Pancreas (tissue), 10 donors: Measurements from ENCODE around the gene HIP1R. TPM values are rescaled to one million over a fixed set of nuclear protein-coding genes. Genes with fewer than 3 reads are reported as not detected.
A peak's percentile ranks its signal among the peaks of the same experiment; 100 is the strongest.

Experiments
- ATAC-seq, 4 donors: fragments of 200-7000 bp; cut with Tn5 transposase; one replicate each; pipeline versions ENCODE4 v1.8.0 to v1.9.1; 2020; ENCODE audit warnings: mild to moderate bottlenecking in 4 of 4, moderate library complexity in 4 of 4
- DNase-seq, 6 donors: peaks; one replicate each; pipeline ENCODE4 v3.0.0-alpha.2; 2020
- FAIRE-seq: peaks from 2 replicates; lab custom pipeline; 2012; peaks lifted over from hg19 to GRCh38; lab: Jason Lieb, UNC
- H3K27ac ChIP-seq, 4 donors: fragments of 200-600 bp; sonication (generic); 1 replicate in 3 of 4; 2 replicates in 1 of 4; pipeline versions ENCODE4 v1.5.0 to v1.8.0; 2020
- H3K27me3 ChIP-seq, 4 donors: fragments of 200-600 bp; one replicate each; pipeline ENCODE4 v1.8.0; 2021
- H3K36me3 ChIP-seq, 3 donors: fragments of 200-600 bp; sonication (generic) in 1 of 3; one replicate each; pipeline versions ENCODE4 v1.5.0 to v1.8.0; 2020 to 2021
- H3K4me1 ChIP-seq, 3 donors: fragments of 200-600 bp; one replicate each; pipeline ENCODE4 v1.8.0; 2021
- H3K4me3 ChIP-seq, 4 donors: fragments of 200-600 bp; sonication (generic) in 2 of 4; one replicate each; pipeline versions ENCODE4 v1.5.0 to v1.8.0; 2020 to 2021
- H3K9me3 ChIP-seq, 4 donors: fragments of 200-600 bp; one replicate each; pipeline ENCODE4 v1.8.0; 2021
- WGBS, 2 donors: extraction: QIAGEN DNeasy Blood & Tissue Kit; methylation state at CpG; one replicate each; pipeline ENCODE4 v1.1.7; 2013; 5-methylcytosine and 5-hydroxymethylcytosine counted together
- intact Hi-C, 3 donors: fragments of 100-400 bp; cut with DNase I; formaldehyde crosslinking; loops; one replicate each; pipeline versions ENCODE4 v1.11.1 to v1.14.2; 2022
- polyA plus RNA-seq, 2 donors: library from polyadenylated mRNA; stranded (reverse); fragments of 200-250 nt; gene quantifications; one replicate each; pipeline ENCODE4 v1.2.3, GENCODE V29; 2013
- total RNA-seq, 6 donors: library from RNA; stranded (reverse); fragmentation: NEBNext Ultra II Directional in 4 of 6; extraction: Animal tissue kit (Norgen Biotek cat#: 25700) in 4 of 6; gene quantifications; one replicate each; pipeline versions ENCODE4 v1.2.1 to v1.2.4, GENCODE V29; 2021 to 2023
- TF ChIP-seq, protein P1 (sequence below), 4 donors: fragments of 200-600 bp; sonication (generic) in 3 of 4; IDR thresholded peaks; one replicate each; pipeline versions ENCODE4 v1.5.0 to v1.8.0; 2021; ENCODE audit warnings: antibody characterized with exemption in 4 of 4
- donor health status: healthy with polysubstance abuse.
- donor health status: DM: no; HTN: no; CAD: no; lungs with moderate emphysema.
- donor health status: DM: no; HTN: no; CAD: no.
- donor health status: control.
- donor health status: control.
- donor health status: Bipolar disorder and iron deficiency.
- donor health status: DM: yes; HTN: yes; CAD: no.
- donor health status: DM: no; HTN: no; CAD: no.
- donor health status: DM: no; HTN: no; CAD: no.
- donor health status: DM: yes; HTN: yes; CAD: no.

The HIP1R gene
- total and polyA plus RNA-seq, 8 donors: 41.0 to 206 (median 50.8) TPM

DNA sequence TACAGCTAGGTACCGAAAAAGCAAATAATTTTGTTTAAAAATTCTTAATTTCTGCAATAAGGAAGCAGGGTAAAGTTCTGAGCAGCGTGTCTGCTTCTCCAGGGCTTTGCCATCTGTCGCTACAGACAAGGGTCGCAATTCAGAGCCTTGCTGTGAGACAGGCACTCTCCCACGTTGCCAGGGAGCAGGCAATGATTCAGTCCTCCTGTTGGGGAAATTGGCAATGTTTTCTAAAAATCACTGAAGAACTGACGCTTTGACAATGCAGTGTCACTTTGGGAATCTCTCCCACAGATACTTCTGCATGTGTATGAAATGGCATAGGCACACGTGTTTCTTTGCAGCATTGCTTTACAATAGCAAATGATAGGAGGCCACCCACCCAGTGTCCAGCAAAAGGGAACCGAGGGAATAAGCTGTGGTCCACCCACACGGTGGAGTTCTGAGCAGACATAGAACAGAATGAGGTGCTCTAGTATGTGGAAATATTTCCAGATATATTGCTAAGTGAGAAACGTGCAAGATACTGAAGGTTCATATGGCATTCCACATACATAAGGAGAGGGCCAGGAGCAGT, 16.0 kb upstream of the HIP1R start:
- H3K27ac ChIP-seq: no peak overlapping the region
- H3K9me3 ChIP-seq: no peaks in the 10 kb centered on the region
- peaks cover 8 to 14% (median 9%) of the 10 kb centered on the region in 3 donors for H3K4me1 ChIP-seq
- WGBS, 2 donors: 56 to 58% methylated on average over 10 of the region's 10 CpGs
- FAIRE-seq (no peak), ATAC-seq (peak in 2 of 4 donors; percentile 29 to 44), DNase-seq (no peak)
- no peak overlapping the region for H3K4me3 ChIP-seq
- intact Hi-C loops: no loop called here
- TF ChIP-seq, protein P1, sequence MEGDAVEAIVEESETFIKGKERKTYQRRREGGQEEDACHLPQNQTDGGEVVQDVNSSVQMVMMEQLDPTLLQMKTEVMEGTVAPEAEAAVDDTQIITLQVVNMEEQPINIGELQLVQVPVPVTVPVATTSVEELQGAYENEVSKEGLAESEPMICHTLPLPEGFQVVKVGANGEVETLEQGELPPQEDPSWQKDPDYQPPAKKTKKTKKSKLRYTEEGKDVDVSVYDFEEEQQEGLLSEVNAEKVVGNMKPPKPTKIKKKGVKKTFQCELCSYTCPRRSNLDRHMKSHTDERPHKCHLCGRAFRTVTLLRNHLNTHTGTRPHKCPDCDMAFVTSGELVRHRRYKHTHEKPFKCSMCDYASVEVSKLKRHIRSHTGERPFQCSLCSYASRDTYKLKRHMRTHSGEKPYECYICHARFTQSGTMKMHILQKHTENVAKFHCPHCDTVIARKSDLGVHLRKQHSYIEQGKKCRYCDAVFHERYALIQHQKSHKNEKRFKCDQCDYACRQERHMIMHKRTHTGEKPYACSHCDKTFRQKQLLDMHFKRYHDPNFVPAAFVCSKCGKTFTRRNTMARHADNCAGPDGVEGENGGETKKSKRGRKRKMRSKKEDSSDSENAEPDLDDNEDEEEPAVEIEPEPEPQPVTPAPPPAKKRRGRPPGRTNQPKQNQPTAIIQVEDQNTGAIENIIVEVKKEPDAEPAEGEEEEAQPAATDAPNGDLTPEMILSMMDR (IDR thresholded peaks at IDR 0.05): no peak
- H3K36me3 ChIP-seq: no peaks in the 10 kb centered on the region
- H3K27me3 ChIP-seq: no peaks in the 10 kb centered on the region

DNA sequence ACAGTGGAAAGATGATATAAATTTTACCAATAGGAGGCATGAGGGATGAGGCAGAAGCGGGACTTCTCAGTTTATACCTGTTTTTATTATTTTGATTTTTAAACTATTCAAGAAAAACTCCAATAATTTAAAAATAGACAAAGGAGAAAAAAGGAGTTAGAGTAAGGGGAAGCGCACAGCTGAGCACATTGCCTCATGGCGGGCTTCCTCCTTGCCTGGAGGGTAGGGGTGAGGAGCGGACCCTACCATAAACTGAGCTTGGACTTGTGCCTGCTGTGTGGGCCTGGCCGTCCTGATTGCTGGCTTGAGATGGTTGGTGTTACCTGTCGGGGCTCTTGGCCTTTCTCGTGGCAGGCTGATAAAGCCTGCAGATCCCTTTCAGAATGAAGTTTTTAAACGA, 15.1 kb upstream of the HIP1R start:
- no peak overlapping the region for H3K4me3 ChIP-seq
- H3K4me1 ChIP-seq: peaks cover 8 to 14% (median 9%) of the 10 kb centered on the region in 3 donors
- no peak overlapping the region for H3K27ac ChIP-seq
- TF ChIP-seq, protein P1 (IDR thresholded peaks at IDR 0.05): no peak
- intact Hi-C loops: no loop called here
- H3K9me3 ChIP-seq: no peaks in the 10 kb centered on the region
- 73 to 75% methylated on average over 8 of the region's 8 CpGs for WGBS, 2 donors
- DNase-seq (no peak), FAIRE-seq (no peak), ATAC-seq (no peak)
- no peaks in the 10 kb centered on the region for H3K36me3 ChIP-seq
- no peaks in the 10 kb centered on the region for H3K27me3 ChIP-seq

DNA sequence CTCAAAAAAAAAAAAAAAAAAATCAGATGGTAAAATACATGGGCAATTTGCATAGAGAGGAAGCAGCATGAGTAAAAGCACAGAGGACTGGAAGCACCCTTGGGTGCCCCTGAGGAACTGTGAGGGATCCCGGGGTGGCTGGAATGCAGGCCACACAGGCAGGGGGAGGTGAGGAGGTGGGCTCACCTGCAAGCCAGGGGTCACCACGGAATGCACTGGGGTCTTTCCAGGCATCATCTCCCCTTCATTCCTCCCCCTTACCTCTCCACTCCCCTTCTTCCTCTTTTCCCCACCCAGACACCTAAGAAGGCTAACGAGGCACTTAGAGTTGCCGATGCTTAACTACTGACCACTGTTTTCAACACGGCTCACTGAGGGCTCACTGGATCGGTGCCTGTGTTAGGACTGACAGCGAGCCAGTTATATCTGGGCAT, 14.4 kb upstream of the HIP1R start:
- Histone ChIP-seq H3K27me3 (no peaks in the 10 kb centered on the region), H3K36me3 (no peaks in the 10 kb centered on the region), H3K9me3 (no peaks in the 10 kb centered on the region), H3K27ac (no peak overlapping the region), H3K4me3 (no peak overlapping the region), H3K4me1 (peaks cover 8 to 14% (median 9%) of the 10 kb centered on the region in 3 donors)
- FAIRE-seq (no peak), ATAC-seq (no peak), DNase-seq (no peak)
- intact Hi-C loops: no loop called here
- 54 to 58% methylated on average over 6 to 7 of the region's 7 CpGs for WGBS, 2 donors
- TF ChIP-seq, protein P1 (IDR thresholded peaks at IDR 0.05): no peak

- intact Hi-C loops: no loop called here
- peak; percentile 46 to 74 (median 64) for ATAC-seq
- Histone ChIP-seq H3K27ac (peak overlapping the region; percentile 11 to 80 (median 62)), H3K9me3 (no peaks in the 10 kb centered on the region), H3K27me3 (no peaks in the 10 kb centered on the region), H3K36me3 (no peaks in the 10 kb centered on the region), H3K4me1 (peaks cover 8 to 23% (median 20%) of the 10 kb centered on the region in 3 donors), H3K4me3 (peak overlapping the region in 1 of 4 donors; percentile 13)
- WGBS, 2 donors: 17% methylated on average over 11 of the region's 11 CpGs
- no peak for DNase-seq
- FAIRE-seq: no peak
- TF ChIP-seq, protein P1 (IDR thresholded peaks at IDR 0.05): no peak
These were observed 11.8 kb upstream of the HIP1R start for GRCh38 chr12:122823429-122823828.
